ENCODE data around the gene COL8A1. TPM values are rescaled to one million over a fixed set of nuclear protein-coding genes. Genes with fewer than 3 reads are reported as not detected.

Gene COL8A1
- total RNA-seq, 1 donor from 2014 or later, result 6.2 TPM

GRCh38 chr3:99639579-99639978 is 1.2 kb downstream of the COL8A1 start:
- DNase-seq, result no peak

DNA sequence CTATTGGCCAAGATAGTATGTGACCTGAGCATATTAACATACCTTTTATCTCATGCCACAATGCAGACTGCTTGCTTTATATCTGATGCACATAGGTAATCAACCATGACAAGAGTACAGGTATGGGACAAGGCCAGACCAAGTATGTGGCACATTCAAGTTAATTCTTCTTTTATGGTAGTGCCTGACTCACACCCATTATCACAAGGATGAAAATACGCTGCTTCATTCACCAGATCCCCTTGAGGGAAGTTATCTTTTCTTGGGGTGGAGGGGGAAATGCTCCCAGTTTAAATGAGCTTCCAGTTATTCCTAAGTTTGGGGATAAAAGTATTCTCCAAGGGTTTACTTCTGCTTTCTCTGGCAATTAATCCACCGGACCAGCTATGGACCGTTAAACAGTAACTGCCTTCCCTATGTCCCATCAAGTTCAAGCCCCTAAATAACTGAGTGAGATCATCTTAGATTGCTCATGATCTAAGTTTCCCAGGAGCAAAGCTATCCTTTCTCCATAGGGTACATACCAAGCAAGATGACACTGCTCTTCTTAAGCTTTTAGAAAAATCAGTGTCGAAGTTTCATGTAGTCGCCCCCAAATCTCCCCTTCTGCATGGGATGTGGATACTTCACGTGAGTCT is 1.9 kb downstream of the COL8A1 start:
- DNase-seq, result no peak

DNA sequence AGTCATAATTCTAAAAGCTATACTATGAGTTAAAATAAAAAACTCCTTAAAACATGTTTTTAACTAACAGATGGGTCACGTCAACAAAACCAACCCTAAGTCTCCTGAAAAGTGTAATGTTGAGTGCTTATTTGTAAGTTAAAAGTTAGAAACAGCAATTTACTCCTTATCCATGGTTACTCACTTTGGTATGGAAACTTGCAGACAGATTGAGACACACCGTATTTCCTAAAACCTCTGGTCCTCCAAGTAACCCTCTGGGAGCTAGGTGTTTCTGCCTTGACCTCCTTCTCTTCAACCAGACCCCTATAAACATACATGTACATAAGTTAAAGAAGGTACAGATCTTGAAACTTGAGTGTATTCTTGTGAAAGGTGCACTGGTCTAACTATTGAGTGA is 3.1 kb downstream of the COL8A1 start:
- no peak for DNase-seq

DNA sequence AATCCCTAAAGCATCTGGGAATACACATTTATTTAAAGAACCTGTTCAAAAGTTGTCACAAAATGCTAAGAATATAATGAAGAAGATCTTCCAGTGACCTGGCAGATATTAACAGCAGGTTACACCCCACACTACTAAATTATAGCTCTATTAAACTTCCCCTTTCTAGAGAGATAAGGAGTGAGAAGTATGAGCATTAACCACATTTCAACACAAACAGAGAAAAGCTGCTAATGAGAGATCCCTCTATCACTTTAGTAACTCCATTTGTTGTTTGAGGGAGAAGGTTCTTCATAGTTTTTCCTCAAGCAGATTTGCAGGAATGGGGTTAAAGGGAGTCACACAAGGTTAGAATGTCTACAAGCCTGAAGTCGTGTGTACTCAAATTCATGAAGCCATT is 3.6 kb downstream of the COL8A1 start:
- DNase-seq, result no peak

DNA sequence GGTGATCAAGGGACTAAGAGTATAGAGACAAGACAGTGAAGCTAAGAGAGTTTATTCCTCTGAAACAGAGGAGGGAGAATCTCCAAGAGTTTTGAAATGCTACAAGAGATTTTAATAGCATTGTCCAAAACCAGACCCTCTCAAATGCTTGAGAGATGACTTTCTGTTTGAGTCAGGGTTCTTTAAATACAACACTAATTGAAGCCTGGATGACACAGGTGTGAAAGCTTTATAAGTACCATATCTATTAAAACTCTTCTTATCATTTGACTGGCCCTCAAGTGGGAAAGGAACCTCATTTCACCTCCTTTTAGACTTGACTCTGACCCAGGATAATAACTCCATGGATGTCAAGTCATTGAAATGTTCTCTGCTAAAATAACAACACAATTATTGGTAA is 5.6 kb downstream of the COL8A1 start:
- DNase-seq, result no peak

DNA sequence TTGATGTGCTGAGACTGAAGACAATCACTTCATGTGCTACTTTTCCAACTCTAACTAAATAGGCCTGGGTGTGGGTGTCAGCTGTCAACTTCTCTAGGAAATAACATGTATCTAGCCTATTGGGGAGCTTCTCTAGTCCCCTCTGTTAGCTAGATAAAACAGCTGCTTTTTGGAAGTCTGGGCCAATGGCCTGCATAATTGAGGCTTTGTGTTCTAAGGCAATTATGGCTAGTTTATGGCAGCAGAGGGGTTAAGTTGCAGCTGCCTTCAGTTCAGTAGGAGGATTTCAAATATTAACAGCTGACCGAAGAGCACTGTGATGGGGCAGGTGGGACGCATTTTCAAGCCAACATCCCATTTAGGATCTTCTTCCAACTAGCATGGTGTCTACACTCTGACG is 6.4 kb downstream of the COL8A1 start:
- DNase-seq, result no peak

DNA sequence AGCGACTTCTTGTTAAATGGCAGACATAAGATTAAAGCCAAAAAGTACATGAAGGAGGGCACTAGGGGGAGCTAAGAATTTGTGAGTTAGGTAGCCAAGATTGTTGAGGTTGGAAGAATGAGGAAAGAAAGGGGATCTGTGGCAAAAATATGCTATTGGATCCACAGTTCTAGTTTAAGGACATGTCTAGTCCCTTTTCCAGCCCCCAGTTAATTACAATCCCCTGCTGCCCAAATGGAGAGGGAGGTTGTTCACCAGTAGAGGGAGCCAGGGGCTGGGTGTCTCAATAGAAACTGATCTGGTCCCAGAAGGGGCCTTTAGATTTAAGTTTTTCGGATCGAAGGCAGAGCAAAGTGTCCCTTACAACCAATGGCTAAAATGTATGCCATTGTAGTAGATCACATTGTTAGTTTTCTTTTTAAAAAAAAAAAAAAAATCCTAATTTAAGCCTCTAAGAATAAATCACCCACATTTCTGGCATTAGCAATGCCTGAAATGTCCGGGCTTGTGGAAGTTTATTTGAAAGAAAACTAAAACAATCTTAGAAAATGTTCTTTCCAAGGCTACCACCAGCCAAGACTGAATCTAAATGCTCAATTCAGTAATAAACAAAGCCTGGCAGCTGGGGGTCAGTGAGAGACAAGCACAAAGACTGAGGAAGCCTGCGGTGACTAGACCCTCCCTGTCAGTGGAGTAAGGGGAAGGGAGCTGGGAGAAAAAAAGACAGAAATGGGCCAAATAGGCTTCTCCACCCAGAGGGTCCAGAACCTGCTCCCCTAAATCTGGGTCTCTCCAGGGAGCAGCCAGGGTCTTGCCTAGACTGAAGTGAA is 7.1 kb downstream of the COL8A1 start:
- DNase-seq, result no peak

GRCh38 chr3:99646107-99646435 is 7.7 kb downstream of the COL8A1 start:
- peak; percentile 42 for DNase-seq

- DNase-seq, result no peak
Observed at GRCh38 chr3:99647081-99647480, 8.7 kb downstream of the COL8A1 start.

DNA sequence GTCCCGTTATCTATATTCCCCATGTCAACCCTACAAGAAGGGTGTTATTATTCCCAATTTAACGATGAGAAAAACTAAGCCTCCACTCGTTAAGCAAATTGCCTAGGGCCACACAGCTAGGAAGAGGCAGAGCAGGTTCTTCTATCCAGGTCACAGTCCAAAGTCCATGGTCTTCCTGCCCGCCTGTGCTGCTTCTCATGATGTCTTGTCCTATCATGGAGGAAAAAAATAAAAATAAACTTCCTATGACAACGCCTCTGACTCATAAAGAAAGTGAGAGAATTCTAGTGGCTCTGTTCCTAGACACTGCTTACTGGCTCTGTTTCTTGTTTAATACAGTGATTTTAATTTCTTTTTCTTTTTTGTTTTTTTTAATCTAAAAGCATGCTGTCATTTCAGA is 9.7 kb downstream of the COL8A1 start:
- DNase-seq, result no peak

DNA sequence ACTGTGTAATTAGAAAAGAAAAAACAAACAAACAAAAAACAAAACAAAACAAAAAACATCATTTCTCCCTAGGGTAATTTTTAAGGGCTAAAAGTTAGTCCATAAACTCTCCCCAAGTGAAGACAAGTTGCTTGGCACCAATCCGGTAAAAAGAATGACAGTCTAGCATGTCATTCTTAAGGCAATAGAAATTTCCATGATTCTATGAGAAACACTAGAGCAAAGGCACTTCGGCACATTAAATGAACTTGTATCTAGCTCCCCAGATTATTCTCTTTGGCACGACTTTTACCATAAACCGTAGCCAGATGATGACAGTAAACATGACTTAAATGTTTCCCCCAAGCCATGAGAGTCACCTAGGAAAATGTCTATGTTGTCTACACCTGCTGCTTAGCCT is 10.1 kb downstream of the COL8A1 start:
- no peak for DNase-seq

- no peak for DNase-seq
Observed at GRCh38 chr3:99651531-99651930, 13.1 kb downstream of the COL8A1 start.

DNA sequence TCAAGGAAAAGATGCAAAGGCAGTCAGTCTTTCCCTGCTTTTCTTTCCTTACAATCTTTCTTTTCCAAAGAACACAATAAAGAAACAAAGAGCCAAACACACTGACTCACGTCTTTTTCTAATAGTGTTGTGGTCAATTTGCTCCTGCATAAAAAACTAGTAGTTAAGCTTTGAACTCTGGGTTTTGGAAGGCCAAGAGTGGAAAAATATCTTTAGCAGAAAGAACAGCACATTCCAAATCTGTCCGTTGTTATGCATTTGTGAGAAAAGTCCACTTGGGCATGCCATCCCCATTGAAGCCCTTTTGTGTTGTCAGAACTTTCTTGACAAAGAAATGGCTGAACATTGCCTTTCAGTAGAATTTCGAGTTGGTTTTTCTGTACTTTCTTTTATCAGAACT is 18.2 kb downstream of the COL8A1 start:
- no peak for DNase-seq

GRCh38 chr3:99658274-99658673 is 19.9 kb downstream of the COL8A1 start:
- DNase-seq, result no peak

DNA sequence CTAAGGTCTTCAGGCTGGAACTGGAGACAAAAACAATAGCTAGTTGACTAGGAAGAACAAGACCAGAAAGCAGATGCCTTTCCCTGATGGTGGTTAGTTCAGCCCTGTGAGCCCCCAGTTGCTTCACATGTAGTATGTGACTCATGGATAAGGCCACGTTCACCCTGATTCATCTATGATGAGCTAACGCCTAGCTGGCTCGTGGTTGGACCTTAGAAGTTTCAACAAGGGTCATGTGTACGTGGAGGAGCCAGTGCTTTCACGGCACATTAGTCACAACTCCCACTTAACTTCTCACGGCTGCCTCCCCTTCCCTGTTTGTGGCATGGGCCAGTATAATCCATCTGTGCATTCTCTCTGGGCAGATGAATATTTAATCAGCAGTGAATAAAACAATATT is 20.6 kb downstream of the COL8A1 start:
- DNase-seq, result no peak

DNA sequence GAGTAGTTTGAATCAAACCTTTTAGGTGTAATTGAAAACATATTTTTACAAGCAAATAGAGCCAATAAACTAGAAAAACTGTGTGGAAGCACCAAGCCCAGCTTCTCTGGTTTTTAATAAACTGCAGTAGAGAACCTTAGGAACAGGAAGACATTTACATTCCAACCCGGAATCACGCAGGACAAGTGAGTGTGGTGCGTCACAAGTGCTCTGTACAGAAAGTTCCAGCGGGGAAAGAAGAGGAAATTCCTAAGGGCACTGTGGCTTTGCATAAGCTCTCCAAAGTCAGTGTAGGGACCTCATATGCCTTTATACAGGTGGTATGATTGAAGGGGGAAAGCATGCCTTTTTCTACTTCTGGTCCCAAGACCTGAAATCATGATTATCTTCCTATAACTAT is 21.6 kb downstream of the COL8A1 start:
- peak; percentile 12 for DNase-seq

DNA sequence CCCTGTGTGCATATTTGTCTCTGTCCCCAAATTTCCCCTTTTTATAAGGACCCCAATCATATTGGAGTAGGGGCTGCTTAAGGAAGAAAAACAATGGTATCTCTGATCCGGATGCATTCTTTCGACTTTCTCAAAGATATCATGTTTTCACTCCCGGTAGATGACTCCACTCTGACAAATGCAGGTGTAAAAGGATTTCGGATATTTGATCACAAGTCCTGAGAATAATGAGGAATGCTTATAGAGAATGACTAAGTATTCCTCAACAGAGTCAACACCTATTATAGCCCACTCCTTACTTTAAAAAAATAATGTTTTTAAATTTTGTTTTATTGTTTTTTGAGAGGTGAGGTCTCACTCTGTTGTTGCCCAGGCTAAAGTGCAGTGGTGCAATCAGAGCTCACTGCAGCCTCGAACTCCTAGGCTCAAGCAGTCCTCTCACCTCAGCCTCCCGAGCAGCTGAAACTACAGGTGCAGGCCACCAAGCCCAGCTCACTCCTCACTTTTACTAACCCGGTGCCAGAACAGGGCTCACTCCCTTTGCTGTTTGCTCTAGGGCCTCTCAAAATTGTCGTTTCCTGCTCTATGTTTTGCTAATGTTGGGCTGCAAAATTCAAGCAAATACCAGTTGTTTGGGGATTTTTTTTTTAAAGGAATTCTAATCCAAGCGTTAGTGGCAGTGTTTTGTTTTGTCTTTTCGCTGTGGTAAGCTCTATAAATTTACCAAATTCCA is 24.6 kb downstream of the COL8A1 start:
- DNase-seq, result no peak

GRCh38 chr3:99663977-99664376 is 25.6 kb downstream of the COL8A1 start:
- no peak for DNase-seq

- DNase-seq, result no peak
Observed at GRCh38 chr3:99665017-99665416, 26.6 kb downstream of the COL8A1 start.

DNA sequence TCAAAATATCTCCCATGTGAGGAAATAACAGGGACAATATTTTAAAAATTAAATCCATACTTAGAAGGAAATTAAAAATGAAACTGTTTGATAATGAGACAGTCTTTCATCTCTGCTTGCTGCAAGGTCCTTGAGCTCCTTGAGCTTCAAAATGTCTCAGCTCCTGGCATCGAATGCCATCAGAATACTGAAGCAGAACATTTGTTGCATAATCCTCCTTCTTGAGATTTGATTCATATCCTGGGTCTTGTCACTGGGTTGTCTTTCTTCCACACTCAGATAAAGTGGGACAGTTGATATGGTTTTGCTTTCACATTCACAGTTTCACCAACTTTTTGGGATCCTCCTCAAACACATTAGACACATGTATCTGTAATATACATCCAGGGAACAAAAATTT is 27.8 kb downstream of the COL8A1 start:
- no peak for DNase-seq

- no peak for DNase-seq
Observed at GRCh38 chr3:99668044-99668443, 29.6 kb downstream of the COL8A1 start.

DNA sequence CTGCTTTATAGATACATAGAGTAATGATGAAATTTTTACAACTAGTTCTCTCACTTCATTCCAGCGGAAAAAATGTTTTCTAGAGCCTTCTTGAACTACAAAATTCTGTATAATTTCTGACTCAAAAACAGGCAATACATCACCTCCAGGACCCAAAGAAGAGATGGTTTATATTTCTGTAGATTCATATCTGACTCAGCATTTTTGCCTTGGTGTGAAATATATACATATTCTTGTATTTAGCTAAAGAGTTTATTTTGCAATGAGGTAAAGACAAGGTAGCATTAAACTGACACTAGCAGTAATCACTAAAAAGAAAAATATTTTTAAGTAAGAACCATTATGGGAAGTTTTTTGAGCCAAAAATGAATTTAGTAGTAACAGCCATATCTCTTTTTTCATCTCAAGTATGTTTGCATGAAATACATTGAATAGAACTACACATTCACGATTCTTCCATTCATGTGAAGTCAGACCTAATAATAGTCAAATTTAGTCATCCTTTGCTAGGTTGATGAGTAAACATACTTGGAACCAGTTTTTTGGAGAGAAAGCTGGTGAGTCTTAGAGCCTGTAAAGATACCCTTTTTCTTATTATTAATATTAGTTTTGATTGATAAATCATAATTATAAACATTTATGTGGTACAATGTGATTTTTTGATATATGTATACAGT is 31.6 kb downstream of the COL8A1 start:
- DNase-seq, result no peak

DNA sequence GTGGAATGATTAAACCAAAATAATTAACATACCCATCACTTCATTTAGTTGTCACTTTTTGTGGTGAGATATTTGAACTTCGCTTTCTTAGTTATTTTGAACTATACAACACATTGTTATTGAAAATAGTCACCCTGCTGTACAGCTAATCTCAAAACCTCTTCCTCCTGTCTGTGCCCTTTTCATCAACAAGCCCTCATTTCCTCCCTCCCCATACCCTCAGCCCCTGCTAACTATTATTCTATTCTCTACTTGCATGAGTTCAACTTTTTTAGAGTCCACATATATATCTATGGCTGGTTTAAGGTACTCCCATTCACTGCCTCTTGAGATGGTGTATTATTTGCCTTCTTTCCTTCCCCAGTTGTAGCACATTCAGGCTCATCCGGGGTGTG is 32.2 kb downstream of the COL8A1 start:
- no peak for DNase-seq
